DOHH2 (cell line): ENCODE results near the gene SATB1.
"Not testable (repeated sequence)": the region's sequence is repeated elsewhere in the genome, so short reads cannot be mapped to it uniquely, and the experiment has no call there.

Experiments
- H3F3A ChIP-seq: fragments of 200-600 bp; sonication (generic), shearing (Covaris generic); 2 replicates; pipeline ENCODE4 v1.6.0; 2016; ENCODE audit warnings: antibody characterized with exemption, mild to moderate bottlenecking; ENCODE audit not compliant: control insufficient read depth, insufficient read depth
- H3K27ac ChIP-seq: fragments of 200-600 bp; sonication (generic); 2 replicates; pipeline ENCODE4 v1.5.1; 2014; ENCODE audit warnings: low read depth, mild to moderate bottlenecking, low read length, moderate library complexity
- H3K27me3 ChIP-seq: fragments of 200-600 bp; sonication (generic); 2 replicates; pipeline ENCODE4 v1.6.1; 2014; ENCODE audit warnings: mild to moderate bottlenecking, low read length, mixed read lengths; ENCODE audit not compliant: control insufficient read depth
- H3K36me3 ChIP-seq: fragments of 200-600 bp; sonication (generic); 2 replicates; pipeline ENCODE4 v1.6.1; 2014; ENCODE audit warnings: mild to moderate bottlenecking, low read length, moderate library complexity, mixed read lengths; ENCODE audit not compliant: control insufficient read depth
- H3K4me1 ChIP-seq: fragments of 200-600 bp; sonication (generic); 2 replicates; pipeline ENCODE4 v1.6.1; 2014; ENCODE audit warnings: mild to moderate bottlenecking, low read length, mixed read lengths; ENCODE audit not compliant: control insufficient read depth
- H3K4me2 ChIP-seq: fragments of 200-600 bp; sonication (generic); 2 replicates; pipeline ENCODE4 v1.6.0; 2014; ENCODE audit warnings: mild to moderate bottlenecking, low read length, moderate library complexity
- H3K4me3 ChIP-seq: fragments of 200-600 bp; sonication (generic); 2 replicates; pipeline ENCODE4 v1.5.1; 2014; ENCODE audit warnings: mild to moderate bottlenecking, low read length, mixed read lengths
- H3K79me2 ChIP-seq: fragments of 200-600 bp; sonication (generic); 2 replicates; pipeline ENCODE4 v1.6.1; 2014; ENCODE audit warnings: mild to moderate bottlenecking, low read length, mixed read lengths; ENCODE audit not compliant: control insufficient read depth
- H3K9me2 ChIP-seq: fragments of 200-600 bp; sonication (generic); replicated peaks from 2 replicates; pipeline ENCODE4 v1.6.1; 2014; ENCODE audit warnings: mild to moderate bottlenecking, low read length, mixed read lengths; ENCODE audit not compliant: control insufficient read depth
- H3K9me3 ChIP-seq: fragments of 200-600 bp; sonication (generic); 2 replicates; pipeline ENCODE4 v1.6.1; 2014; ENCODE audit warnings: antibody characterized with exemption, low read length, mixed read lengths; ENCODE audit not compliant: control insufficient read depth, insufficient read depth
- H4K20me1 ChIP-seq: fragments of 200-600 bp; sonication (generic); 2 replicates; pipeline ENCODE4 v1.6.0; 2014; ENCODE audit warnings: low read depth, mild to moderate bottlenecking, antibody characterized with exemption, low read length, moderate library complexity; ENCODE audit not compliant: control insufficient read depth, insufficient read depth
- EZH2phosphoT487 ChIP-seq: fragments of 200-600 bp; sonication (generic); IDR thresholded peaks from 2 replicates; pipeline ENCODE4 v1.6.1; 2017; ENCODE audit warnings: borderline replicate concordance, mild to moderate bottlenecking, antibody characterized with exemption, low read length, moderate library complexity, mixed read lengths
- TF ChIP-seq, protein P1 (sequence below): fragments of 200-600 bp; sonication (generic); IDR thresholded peaks from one replicate; pipeline ENCODE4 v1.5.1; 2014; ENCODE audit warnings: antibody characterized with exemption, mild to moderate bottlenecking, low read depth, low read length; ENCODE audit not compliant: poor library complexity, severe bottlenecking

SATB1 gene

DNA sequence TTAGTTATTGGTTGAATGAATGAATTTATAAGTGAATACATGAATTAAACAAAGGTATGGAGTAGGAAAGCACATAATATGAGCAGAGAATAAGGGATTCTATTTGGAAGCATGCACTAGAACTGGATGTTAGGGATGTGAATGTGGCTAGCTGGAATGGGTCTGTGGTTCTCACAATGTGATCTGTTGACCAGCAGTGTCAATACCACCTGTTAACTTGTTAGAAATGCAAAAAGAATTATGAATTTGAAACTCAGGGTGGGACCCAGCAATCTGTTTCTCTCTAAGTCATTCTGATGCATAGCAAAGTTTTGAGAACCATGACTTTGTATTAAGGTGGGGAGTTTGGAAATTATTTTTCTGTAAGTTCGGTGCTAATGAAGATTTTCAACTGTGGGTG lies 41.0 kb upstream of the SATB1 start:
- Histone ChIP-seq H3K27me3 (no peaks in the 10 kb centered on the region), H3K36me3 (no peaks in the 10 kb centered on the region), H3K4me2 (no peak overlapping the region), H3K27ac (no peak overlapping the region), H3F3A (no peaks in the 10 kb centered on the region), H3K9me2 (no peaks in the 10 kb centered on the region), H3K79me2 (no peaks in the 10 kb centered on the region), H4K20me1 (no peaks in the 10 kb centered on the region), H3K9me3 (no peaks in the 10 kb centered on the region), H3K4me3 (no peak overlapping the region), H3K4me1 (no peaks in the 10 kb centered on the region)
- no peak for TF ChIP-seq EZH2phosphoT487
- TF ChIP-seq, protein P1, sequence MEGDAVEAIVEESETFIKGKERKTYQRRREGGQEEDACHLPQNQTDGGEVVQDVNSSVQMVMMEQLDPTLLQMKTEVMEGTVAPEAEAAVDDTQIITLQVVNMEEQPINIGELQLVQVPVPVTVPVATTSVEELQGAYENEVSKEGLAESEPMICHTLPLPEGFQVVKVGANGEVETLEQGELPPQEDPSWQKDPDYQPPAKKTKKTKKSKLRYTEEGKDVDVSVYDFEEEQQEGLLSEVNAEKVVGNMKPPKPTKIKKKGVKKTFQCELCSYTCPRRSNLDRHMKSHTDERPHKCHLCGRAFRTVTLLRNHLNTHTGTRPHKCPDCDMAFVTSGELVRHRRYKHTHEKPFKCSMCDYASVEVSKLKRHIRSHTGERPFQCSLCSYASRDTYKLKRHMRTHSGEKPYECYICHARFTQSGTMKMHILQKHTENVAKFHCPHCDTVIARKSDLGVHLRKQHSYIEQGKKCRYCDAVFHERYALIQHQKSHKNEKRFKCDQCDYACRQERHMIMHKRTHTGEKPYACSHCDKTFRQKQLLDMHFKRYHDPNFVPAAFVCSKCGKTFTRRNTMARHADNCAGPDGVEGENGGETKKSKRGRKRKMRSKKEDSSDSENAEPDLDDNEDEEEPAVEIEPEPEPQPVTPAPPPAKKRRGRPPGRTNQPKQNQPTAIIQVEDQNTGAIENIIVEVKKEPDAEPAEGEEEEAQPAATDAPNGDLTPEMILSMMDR: no peak

DNA sequence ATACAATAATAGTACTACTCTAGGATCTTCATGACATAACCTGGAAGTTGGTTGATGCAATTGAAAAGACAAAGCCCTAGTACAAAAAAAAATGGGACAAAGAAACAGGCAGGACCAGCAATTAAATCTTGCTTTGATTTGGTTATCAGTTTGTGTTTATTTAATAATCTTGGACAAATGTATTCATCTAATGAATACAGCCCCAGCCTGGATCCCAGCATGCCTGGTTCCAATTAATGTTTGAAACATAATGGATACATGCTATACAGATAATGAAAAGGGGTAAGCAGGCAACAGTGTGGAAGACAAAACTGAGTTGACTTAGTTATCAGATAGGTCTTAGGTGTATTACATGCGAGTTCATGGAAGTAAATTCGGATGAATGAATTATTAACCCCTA lies 29.6 kb upstream of the SATB1 start:
- no peak overlapping the region for H3K4me3 ChIP-seq

DNA sequence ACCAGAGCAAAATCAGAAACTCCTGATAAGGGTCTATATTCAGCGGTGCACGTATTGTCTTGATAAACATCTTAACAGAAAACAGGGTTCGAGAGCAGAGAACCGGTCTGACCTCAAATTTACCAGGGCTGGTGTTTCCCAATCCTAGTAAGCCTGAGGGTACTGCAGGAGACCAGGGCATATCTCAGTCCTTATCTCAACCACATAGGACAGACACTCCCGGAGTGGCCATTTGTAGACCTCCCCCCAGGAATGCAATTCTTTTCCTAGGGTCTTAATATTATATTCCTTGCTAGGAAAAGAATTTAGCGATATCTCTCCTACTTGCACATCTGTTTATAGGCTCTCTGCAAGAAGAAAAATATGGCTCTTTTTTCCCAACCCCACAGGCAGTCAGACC lies 24.5 kb upstream of the SATB1 start:
- not testable (repeated sequence) for H3K36me3 ChIP-seq, H3K4me2 ChIP-seq, H3K4me3 ChIP-seq, H3K9me2 ChIP-seq, H3F3A ChIP-seq, H3K9me3 ChIP-seq, H4K20me1 ChIP-seq, H3K79me2 ChIP-seq, H3K27ac ChIP-seq
- H3K4me1 ChIP-seq: peaks cover 11% of the 10 kb centered on the region
- peaks cover 28% of the 10 kb centered on the region for H3K27me3 ChIP-seq

More for the DNA sequence above, 29.6 kb upstream of the SATB1 start:
- Histone ChIP-seq H3K27ac (no peak overlapping the region), H3K9me3 (no peaks in the 10 kb centered on the region), H3K79me2 (no peaks in the 10 kb centered on the region), H4K20me1 (no peaks in the 10 kb centered on the region), H3F3A (no peaks in the 10 kb centered on the region), H3K27me3 (no peaks in the 10 kb centered on the region), H3K4me2 (no peak overlapping the region), H3K9me2 (no peaks in the 10 kb centered on the region), H3K4me1 (no peaks in the 10 kb centered on the region), H3K36me3 (no peaks in the 10 kb centered on the region)
- TF ChIP-seq, protein P1: no peak
- TF ChIP-seq EZH2phosphoT487: no peak

DNA sequence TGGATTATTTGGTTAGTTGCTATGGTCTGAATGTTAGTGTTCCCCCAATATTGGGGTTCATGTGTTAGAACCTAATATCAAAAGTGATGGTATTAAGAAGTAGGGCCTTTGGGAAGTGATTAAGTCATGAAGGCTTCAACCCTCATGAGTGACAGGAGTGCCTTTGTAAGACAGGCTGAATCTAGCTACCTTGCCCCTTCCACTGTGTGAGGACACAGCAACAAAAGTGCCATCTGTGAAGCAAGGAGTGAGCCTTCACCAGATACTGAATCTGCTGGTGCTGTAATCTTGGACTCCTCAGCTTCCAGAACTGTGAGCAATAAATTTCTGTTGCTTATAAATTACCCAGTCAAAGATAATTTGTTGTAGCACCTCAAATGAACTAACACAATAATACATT lies 22.6 kb upstream of the SATB1 start:
- Histone ChIP-seq H3K79me2 (no peaks in the 10 kb centered on the region), H3K9me2 (no peaks in the 10 kb centered on the region), H4K20me1 (0 out of 2 replicates have a peak, but pooled peaks cover 3% of the 10 kb centered on the region), H3K27me3 (peaks cover 47% of the 10 kb centered on the region), H3K27ac (no peak overlapping the region), H3F3A (no peaks in the 10 kb centered on the region), H3K36me3 (no peaks in the 10 kb centered on the region), H3K4me3 (no peak overlapping the region), H3K9me3 (peaks cover 6% of the 10 kb centered on the region; the same call in 1 of the 2 replicates), H3K4me2 (no peak overlapping the region), H3K4me1 (peaks cover 27% of the 10 kb centered on the region)
- TF ChIP-seq EZH2phosphoT487: no peak
- TF ChIP-seq, protein P1: no peak
